Diencephalon (tissue), 1 donor: ENCODE results near the gene RANGRF. TPM values are rescaled to one million over a fixed set of nuclear protein-coding genes. Genes with fewer than 3 reads are reported as not detected.

Experiments used
- small RNA-seq: library from RNA; depleted of rRNA; stranded (forward); fragments of <200 nt; gene quantifications from one replicate; pipeline ENCODE3, GENCODE V24; 2014
- total RNA-seq: library from RNA; depleted of rRNA; stranded (reverse); fragments of >200 nt; gene quantifications from one replicate; pipeline ENCODE4 v1.2.3, GENCODE V29; 2014

The RANGRF gene, protein sequence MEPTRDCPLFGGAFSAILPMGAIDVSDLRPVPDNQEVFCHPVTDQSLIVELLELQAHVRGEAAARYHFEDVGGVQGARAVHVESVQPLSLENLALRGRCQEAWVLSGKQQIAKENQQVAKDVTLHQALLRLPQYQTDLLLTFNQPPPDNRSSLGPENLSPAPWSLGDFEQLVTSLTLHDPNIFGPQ
- total RNA-seq: 12.7 TPM

DNA sequence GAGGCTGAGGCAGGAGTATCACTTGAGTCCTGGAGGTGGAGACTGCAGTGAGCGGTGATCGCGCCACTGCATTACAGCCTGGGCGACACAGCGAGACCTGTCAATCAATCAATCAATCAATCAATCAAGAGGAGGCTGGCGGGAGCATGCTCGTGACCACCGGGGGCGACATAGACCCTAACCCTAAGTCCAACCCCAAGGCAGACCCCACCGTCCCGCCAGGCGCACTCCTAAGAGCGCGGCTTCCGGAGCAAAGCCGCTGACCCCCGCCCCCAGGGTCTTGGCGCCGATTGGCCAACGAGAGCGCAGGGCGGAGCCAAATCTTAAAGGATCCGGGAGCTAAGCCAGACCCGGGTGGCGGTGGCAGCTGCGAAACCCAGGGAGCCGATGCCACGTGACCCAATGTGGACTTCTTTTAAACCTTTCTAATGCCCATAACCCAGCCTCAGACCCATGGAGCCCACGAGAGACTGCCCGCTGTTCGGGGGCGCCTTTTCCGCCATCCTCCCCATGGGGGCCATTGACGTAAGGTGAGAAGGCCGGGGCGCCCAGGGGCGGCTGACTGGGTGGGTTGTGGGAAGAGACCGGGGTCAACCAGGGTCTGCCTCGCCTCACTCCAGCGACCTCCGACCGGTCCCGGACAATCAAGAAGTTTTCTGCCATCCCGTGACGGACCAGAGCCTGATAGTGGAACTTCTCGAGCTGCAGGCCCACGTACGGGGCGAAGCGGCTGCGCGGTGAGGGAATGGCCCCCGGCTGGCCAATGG lies at the start of gene RANGRF:
Gene RANGRF (plus strand): TSS at position 335 of the 767 bp plus-strand sequence. CDS start 119 bp downstream, at position 454.

DNA sequence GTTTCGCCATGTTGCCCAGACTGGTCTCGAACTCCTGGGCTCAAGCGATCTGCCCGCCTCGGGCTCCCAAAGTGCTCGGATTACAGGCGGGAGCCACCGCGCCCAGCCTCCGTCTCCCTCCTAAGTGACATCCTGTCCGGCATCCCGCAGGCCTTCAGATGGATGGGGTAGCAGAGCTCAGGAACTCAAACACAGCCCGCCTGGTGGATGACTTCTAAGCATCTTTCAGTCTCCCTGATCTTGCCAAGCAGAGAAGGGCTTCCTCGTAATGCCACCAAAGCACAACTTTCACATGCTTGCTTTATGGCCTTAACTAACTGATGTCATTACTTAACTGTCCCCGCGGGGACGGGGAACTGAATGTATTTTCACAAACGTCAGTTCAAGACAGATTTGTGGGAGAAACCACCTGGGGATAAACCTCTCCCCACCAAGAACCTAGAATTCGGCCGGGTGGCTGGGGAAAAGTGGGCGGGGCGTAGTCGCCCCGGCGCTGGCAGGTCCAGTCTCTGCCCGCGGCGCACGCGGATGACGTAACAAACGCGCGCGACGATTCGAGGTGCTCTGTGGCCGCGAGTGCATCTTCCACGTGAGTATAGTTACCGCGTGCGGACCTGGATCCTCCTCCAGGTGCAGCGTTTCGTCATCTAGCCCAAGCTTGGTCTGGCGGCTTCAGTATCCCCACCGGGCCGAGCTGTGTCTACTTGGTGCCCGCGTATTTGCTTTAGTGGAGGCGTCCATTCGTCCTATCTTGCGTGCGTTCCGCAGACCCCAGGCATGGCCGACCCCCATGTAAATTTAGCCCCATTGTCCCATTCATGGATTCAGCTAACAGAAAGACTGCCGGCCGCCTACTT lies 39.5 kb upstream of the RANGRF start, which contains the start of gene PFAS:
Gene PFAS (plus strand): TSS at position 539 of the 857 bp plus-strand sequence. CDS start 4,649 bp downstream, outside the sequence.

DNA sequence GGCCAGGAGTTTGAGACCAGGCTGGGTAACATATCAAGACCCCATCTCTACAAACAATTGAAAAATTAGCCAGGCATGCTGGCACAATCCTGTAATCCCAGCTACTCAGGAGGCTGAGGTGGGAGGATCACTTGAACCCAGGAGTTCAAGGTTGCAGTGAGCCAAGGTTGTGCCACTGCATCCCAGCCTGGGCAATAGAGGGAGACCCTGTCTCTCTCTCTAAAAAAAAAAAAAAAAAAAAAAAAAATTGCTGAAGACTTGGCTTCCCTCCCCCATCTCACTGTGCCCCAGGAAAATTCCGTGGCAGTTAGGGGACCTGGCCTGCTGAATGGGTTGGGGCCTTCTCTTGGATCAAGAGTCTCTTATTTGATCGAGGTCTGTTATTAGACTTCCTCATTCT lies 51.1 kb downstream of the RANGRF start, which contains the start of gene ODF4:
Gene ODF4 (plus strand): TSS at position 301 of the 400 bp plus-strand sequence. CDS start 212 bp downstream, outside the sequence.

Small RNAs within 50 kb of the gene (small RNA-seq; reads per million reads assigned to genes)
- not detected for gene RF00265

Other genes with a start within 250 kb of the RANGRF start
- not detected for gene ALOX15B, start 249.6 kb upstream of the RANGRF start, total RNA-seq
- not detected for gene ALOX12B, start 201.0 kb upstream of the RANGRF start, total RNA-seq
- gene ALOXE3, start 170.2 kb upstream of the RANGRF start, total RNA-seq: 0.69 TPM
- 0.46 TPM for gene HES7, start 164.6 kb upstream of the RANGRF start, total RNA-seq
- 9.0 TPM for gene PER1, start 136.3 kb upstream of the RANGRF start, total RNA-seq
- 86.5 TPM for gene VAMP2, start 125.7 kb upstream of the RANGRF start, total RNA-seq
- gene TMEM107, start 112.3 kb upstream of the RANGRF start, total RNA-seq: 31.4 TPM
- gene BORCS6, start 98.5 kb upstream of the RANGRF start, total RNA-seq: 5.1 TPM
- gene AURKB, start 78.1 kb upstream of the RANGRF start, total RNA-seq: 6.9 TPM
- gene CTC1, start 40.6 kb upstream of the RANGRF start, total RNA-seq: 15.9 TPM
- gene PFAS, start 39.4 kb upstream of the RANGRF start, total RNA-seq: 23.1 TPM
- gene SLC25A35, start 6.7 kb downstream of the RANGRF start, total RNA-seq: 0.46 TPM
- 1.6 TPM for gene ARHGEF15, start 21.6 kb downstream of the RANGRF start, total RNA-seq
- not detected for gene ODF4, start 51.2 kb downstream of the RANGRF start, total RNA-seq
- 3,063 TPM for gene RPL26, start 94.5 kb downstream of the RANGRF start, total RNA-seq
- not detected for gene RNF222, start 109.2 kb downstream of the RANGRF start, total RNA-seq
- gene NDEL1, start 147.2 kb downstream of the RANGRF start, total RNA-seq: 57.9 TPM